Loucy (cell line): ENCODE results near the gene LBHD2.

Experiments
- H2AFZ ChIP-seq: fragments of 200-600 bp; sonication (generic); 2 replicates; pipeline ENCODE4 v1.6.0; 2016; ENCODE audit warnings: antibody characterized with exemption, mild to moderate bottlenecking, low read length, moderate library complexity
- H3F3A ChIP-seq: fragments of 200-600 bp; 2 replicates; pipeline ENCODE4 v1.6.0; 2016; ENCODE audit warnings: antibody characterized with exemption, low read depth, mild to moderate bottlenecking
- H3K27me3 ChIP-seq: fragments of 200-600 bp; sonication (generic); 2 replicates; pipeline ENCODE4 v1.6.1; 2014; ENCODE audit warnings: low read length, mild to moderate bottlenecking; ENCODE audit not compliant: insufficient read depth, poor library complexity, severe bottlenecking
- H3K36me3 ChIP-seq: fragments of 200-600 bp; sonication (generic); 2 replicates; pipeline ENCODE4 v1.6.1; 2016; ENCODE audit warnings: low read length; ENCODE audit not compliant: insufficient read depth
- H3K4me1 ChIP-seq: fragments of 200-600 bp; sonication (generic); 2 replicates; pipeline ENCODE4 v1.5.1; 2014; ENCODE audit warnings: low read length, mild to moderate bottlenecking; ENCODE audit not compliant: insufficient read depth, poor library complexity, severe bottlenecking
- H3K4me2 ChIP-seq: fragments of 200-600 bp; sonication (generic); 2 replicates; pipeline ENCODE4 v1.6.0; 2014; ENCODE audit warnings: antibody characterized with exemption, low read length, low read depth, mild to moderate bottlenecking; ENCODE audit not compliant: poor library complexity, severe bottlenecking
- H3K4me3 ChIP-seq: fragments of 200-600 bp; sonication (generic); 2 replicates; pipeline ENCODE4 v1.5.1; 2014; ENCODE audit warnings: low read length, mild to moderate bottlenecking, mixed read lengths; ENCODE audit not compliant: poor library complexity, severe bottlenecking
- H3K79me2 ChIP-seq: fragments of 200-600 bp; sonication (generic); 2 replicates; pipeline ENCODE4 v1.6.1; 2014; ENCODE audit warnings: low read length; ENCODE audit not compliant: insufficient read depth
- H3K9ac ChIP-seq: fragments of 200-600 bp; sonication (generic); 2 replicates; pipeline ENCODE4 v1.6.0; 2014; ENCODE audit warnings: mild to moderate bottlenecking, low read depth, low read length, moderate library complexity; ENCODE audit not compliant: poor library complexity, severe bottlenecking
- H3K9me2 ChIP-seq: fragments of 200-600 bp; sonication (generic); replicated peaks from 2 replicates; pipeline ENCODE4 v1.6.1; 2016; ENCODE audit warnings: low read depth, low read length, mixed read lengths
- H3K9me3 ChIP-seq: fragments of 200-600 bp; sonication (generic); 2 replicates; pipeline ENCODE4 v1.6.1; 2014; ENCODE audit warnings: mild to moderate bottlenecking, antibody characterized with exemption, low read length, low read depth; ENCODE audit not compliant: insufficient read depth
- H4K20me1 ChIP-seq: fragments of 200-600 bp; sonication (generic); 2 replicates; pipeline ENCODE4 v1.6.0; 2014; ENCODE audit warnings: antibody characterized with exemption, low read length, mild to moderate bottlenecking; ENCODE audit not compliant: insufficient read depth, poor library complexity, severe bottlenecking
- CTCF ChIP-seq: fragments of 200-600 bp; sonication (generic); conservative IDR thresholded peaks from 2 replicates; pipeline ENCODE4 v1.5.1; 2014; ENCODE audit warnings: mild to moderate bottlenecking, antibody characterized with exemption, low read length
- EZH2phosphoT487 ChIP-seq: fragments of 200-600 bp; IDR thresholded peaks from 2 replicates; pipeline ENCODE4 v1.6.1; 2018; ENCODE audit warnings: antibody characterized with exemption, mild to moderate bottlenecking, moderate library complexity, borderline replicate concordance

LBHD2 gene

GRCh38 chr14:103065861-103066260, 18.1 kb upstream of the LBHD2 start:
- no peaks in the 10 kb centered on the region for H3F3A ChIP-seq
- H3K79me2 ChIP-seq, result no peaks in the 10 kb centered on the region
- H3K4me3 ChIP-seq, result no peak overlapping the region
- H3K4me1 ChIP-seq, result no peaks in the 10 kb centered on the region
- no peaks in the 10 kb centered on the region for H3K36me3 ChIP-seq
- H4K20me1 ChIP-seq, result no peaks in the 10 kb centered on the region
- no peak overlapping the region for H3K4me2 ChIP-seq
- TF ChIP-seq EZH2phosphoT487 (no peak), CTCF (no peak)
- H2AFZ ChIP-seq, result no peak overlapping the region
- H3K9me2 ChIP-seq, result no peaks in the 10 kb centered on the region
- no peaks in the 10 kb centered on the region for H3K9me3 ChIP-seq
- no peaks in the 10 kb centered on the region for H3K27me3 ChIP-seq
- H3K9ac ChIP-seq, result no peak overlapping the region

GRCh38 chr14:103066399-103066798, 17.6 kb upstream of the LBHD2 start:
- no peaks in the 10 kb centered on the region for H3K36me3 ChIP-seq
- H3F3A ChIP-seq, result no peaks in the 10 kb centered on the region
- no peak overlapping the region for H3K4me3 ChIP-seq
- no peaks in the 10 kb centered on the region for H3K27me3 ChIP-seq
- no peak for TF ChIP-seq EZH2phosphoT487
- no peak for TF ChIP-seq CTCF
- H3K9me2 ChIP-seq, result no peaks in the 10 kb centered on the region
- H4K20me1 ChIP-seq, result no peaks in the 10 kb centered on the region
- no peak overlapping the region for H3K9ac ChIP-seq
- no peaks in the 10 kb centered on the region for H3K79me2 ChIP-seq
- H2AFZ ChIP-seq, result no peak overlapping the region
- no peaks in the 10 kb centered on the region for H3K9me3 ChIP-seq
- no peaks in the 10 kb centered on the region for H3K4me1 ChIP-seq
- H3K4me2 ChIP-seq, result no peak overlapping the region

DNA sequence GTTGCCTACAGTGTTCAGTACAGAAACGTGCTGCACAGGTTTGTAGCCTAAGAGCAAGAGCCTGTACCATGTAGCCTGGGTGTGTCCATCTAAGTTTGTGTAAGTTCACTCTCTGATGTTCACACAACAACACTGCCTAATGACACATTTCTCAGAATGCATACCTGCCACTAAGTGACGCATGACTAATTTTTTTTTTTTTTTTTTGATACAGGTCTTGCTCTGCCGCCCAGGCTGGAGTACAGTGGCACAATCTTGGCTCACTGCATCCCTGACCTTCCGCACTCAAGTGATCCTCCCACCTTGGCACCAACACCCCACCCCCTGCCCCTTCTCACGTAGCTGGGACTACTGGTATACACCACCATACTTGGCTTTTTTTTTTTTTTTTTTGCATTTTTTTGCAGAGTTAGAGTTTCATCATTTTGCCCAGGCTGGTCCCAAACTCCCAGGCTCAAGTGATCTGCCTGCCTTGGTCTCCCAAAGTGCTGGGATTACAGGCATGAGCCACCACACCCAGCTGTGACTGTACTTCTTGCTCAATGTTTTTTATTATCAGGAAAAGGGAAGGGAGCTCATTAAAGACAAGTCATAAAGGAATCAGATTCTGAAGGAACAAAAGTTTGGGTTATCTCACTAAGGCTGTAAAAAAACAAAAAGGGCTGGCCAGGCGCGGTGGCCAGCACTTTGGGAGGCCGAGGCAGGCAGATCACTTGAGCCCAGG, 16.6 kb upstream of the LBHD2 start:
- H3K9me3 ChIP-seq, result no peaks in the 10 kb centered on the region
- no peak overlapping the region for H3K4me3 ChIP-seq
- no peaks in the 10 kb centered on the region for H3K36me3 ChIP-seq
- H3K4me1 ChIP-seq, result no peaks in the 10 kb centered on the region
- H3K9ac ChIP-seq, result no peak overlapping the region
- no peaks in the 10 kb centered on the region for H3K27me3 ChIP-seq
- H4K20me1 ChIP-seq, result no peaks in the 10 kb centered on the region
- no peaks in the 10 kb centered on the region for H3F3A ChIP-seq
- no peaks in the 10 kb centered on the region for H3K79me2 ChIP-seq
- H3K4me2 ChIP-seq, result no peak overlapping the region
- no peaks in the 10 kb centered on the region for H3K9me2 ChIP-seq
- TF ChIP-seq CTCF (no peak), EZH2phosphoT487 (no peak)
- no peak overlapping the region for H2AFZ ChIP-seq
